Epithelial cell of proximal tubule (primary cell): ENCODE data around the gene NFS1. TPM values are rescaled to one million over a fixed set of nuclear protein-coding genes. Genes with fewer than 3 reads are reported as not detected.
A peak's percentile ranks its signal among the peaks of the same experiment; 100 is the strongest.

Experiments used
- DNase-seq: peaks from one replicate; pipeline ENCODE4 v3.0.0-alpha.2; 2011; ENCODE audit warnings: low read depth
- H3K4me3 ChIP-seq: 2 replicates; pipeline ENCODE4 v1.5.1; 2011; ENCODE audit warnings: low read depth, mild to moderate bottlenecking, low read length
- total RNA-seq: library from RNA; depleted of rRNA; stranded (reverse); fragments of >200 nt; gene quantifications from 2 replicates; pipeline ENCODE4 v1.2.3, GENCODE V29; 2015
- TF ChIP-seq, protein P1 (sequence below): conservative IDR thresholded peaks from 2 replicates; pipeline ENCODE4 v1.5.1; 2012; ENCODE audit warnings: low read depth, mild to moderate bottlenecking, low read length

The NFS1 gene
- total RNA-seq, 1 donor from 2014 or later, result 10.3 TPM

GRCh38 chr20:35674921-35675320 is 24.2 kb downstream of the NFS1 start:
- H3K4me3 ChIP-seq, result no peak overlapping the region
- DNase-seq, result no peak
- TF ChIP-seq, protein P1, sequence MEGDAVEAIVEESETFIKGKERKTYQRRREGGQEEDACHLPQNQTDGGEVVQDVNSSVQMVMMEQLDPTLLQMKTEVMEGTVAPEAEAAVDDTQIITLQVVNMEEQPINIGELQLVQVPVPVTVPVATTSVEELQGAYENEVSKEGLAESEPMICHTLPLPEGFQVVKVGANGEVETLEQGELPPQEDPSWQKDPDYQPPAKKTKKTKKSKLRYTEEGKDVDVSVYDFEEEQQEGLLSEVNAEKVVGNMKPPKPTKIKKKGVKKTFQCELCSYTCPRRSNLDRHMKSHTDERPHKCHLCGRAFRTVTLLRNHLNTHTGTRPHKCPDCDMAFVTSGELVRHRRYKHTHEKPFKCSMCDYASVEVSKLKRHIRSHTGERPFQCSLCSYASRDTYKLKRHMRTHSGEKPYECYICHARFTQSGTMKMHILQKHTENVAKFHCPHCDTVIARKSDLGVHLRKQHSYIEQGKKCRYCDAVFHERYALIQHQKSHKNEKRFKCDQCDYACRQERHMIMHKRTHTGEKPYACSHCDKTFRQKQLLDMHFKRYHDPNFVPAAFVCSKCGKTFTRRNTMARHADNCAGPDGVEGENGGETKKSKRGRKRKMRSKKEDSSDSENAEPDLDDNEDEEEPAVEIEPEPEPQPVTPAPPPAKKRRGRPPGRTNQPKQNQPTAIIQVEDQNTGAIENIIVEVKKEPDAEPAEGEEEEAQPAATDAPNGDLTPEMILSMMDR, result no peak

DNA sequence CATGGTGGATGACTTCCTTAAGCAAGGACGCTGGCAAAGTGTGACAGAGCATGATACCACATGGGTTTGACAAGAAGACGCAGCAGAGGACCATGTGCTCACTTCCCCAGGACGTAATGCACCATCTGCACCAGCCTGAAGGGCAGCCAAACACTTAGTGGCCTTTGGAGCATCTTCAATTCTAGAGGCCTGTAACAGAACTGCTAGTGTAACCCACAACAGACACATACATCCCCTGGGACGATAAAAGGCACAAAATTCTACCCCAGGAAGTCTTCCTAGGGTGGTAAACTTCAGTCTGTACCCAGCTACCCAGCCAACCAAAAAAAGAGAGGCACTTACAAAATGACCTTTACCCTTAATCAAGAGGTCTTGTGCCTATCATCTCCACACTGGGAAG is 25.3 kb downstream of the NFS1 start:
- TF ChIP-seq, protein P1, result no peak
- H3K4me3 ChIP-seq, result no peak overlapping the region
- DNase-seq, result no peak

DNA sequence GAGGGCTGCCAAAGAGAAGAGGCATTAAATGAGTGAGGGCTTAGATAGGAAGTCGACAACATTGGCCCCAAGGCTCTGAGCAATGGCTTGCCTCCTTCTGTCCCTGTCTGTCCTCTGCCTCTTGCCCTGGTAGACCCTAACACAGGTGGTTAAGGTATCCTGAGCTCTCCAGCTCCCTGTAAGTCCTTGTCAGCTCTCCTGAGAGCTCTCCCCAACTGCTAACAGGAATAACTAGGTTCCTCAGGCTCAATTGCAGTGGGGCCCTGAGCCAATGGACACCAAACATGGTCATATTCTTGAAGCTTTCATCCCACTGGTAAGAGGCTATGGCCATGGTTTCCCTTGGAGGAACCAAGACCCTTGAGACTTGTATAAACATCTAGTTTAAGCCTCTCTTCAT is 29.5 kb downstream of the NFS1 start:
- no peak overlapping the region for H3K4me3 ChIP-seq
- TF ChIP-seq, protein P1, result no peak
- no peak for DNase-seq

- H3K4me3 ChIP-seq, result no peak overlapping the region
- TF ChIP-seq, protein P1, result no peak
- no peak for DNase-seq
These were observed 29.9 kb downstream of the NFS1 start for GRCh38 chr20:35669221-35669620.

DNA sequence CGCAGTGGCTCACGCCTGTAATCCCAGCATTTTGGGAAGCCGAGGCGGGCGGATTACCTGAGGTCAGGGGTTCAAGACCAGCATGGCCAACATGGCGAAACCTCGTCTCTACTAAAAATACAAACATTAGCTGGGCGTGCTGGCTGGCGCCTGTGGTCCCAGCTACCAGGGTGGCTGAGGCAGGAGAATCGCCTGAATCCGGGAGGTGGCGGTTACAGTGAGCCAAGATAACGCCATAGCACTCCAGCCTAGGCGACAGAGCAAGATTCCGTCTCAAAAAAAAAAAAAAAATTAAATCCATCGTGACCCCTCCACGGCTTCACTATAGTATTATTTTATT is 33.2 kb downstream of the NFS1 start:
- DNase-seq, result no peak
- no peak overlapping the region for H3K4me3 ChIP-seq

DNA sequence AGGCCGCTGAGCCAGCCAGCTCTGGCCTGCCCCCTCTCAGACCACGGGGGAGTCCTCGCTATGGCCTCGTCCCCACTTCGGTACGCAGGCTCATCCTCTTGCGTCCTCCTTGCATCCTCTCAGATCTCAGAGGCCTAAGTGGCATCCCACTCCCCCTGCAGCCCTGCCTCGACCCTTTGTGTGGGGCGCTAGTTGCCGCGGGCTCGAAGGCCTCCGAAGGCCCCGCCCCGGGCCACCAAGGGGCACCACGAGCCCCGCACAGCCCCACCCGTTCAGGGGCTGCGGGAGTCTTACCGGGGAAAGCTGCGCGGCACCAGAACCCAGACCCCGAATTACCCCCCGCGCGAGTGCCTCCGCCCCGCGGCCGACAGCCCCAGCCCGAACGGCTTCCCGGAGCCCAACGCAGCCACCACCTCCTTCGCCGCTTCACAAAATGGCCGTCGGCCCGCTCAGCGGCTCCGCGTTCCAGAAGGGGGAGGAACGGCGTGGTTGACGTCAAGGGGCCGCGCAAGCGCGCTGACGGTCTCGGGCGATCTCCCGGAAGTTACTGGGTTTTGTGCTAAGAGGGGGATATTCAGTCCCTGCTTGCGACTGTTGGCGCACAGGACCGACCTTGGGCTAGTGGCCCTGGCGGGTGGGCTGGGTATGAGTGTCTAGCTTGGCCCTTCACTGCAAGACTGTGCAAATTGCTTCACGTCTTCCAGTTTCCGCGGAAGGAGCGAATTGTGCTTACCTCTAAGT is 34.5 kb downstream of the NFS1 start, which contains the start of the genes CPNE1 and RBM12:
TSS of gene CPNE1 (minus strand) at position 435 of the 741 bp plus-strand sequence. CDS start 31,977 bp downstream, outside the sequence.
TSS of gene RBM12 (minus strand) at position 435 of the 741 bp plus-strand sequence. CDS start 9,578 bp downstream, outside the sequence.
- DNase-seq, result peak; percentile 53
- peak within 1 kb of the TSS; percentile 93 for H3K4me3 ChIP-seq
- TF ChIP-seq, protein P1, result no peak

More for the DNA sequence above, 33.2 kb downstream of the NFS1 start:
- TF ChIP-seq, protein P1, result no peak
